Germinal center (tissue), 1 donor: ENCODE measurements around the gene LDLRAP1.
A peak's percentile ranks its signal among the peaks of the same experiment; 100 is the strongest.

Experiments
- DNase-seq: peaks from one replicate; pipeline ENCODE4 v3.0.0; 2012; ENCODE audit warnings: mixed read lengths, low spot score

The LDLRAP1 gene

DNA sequence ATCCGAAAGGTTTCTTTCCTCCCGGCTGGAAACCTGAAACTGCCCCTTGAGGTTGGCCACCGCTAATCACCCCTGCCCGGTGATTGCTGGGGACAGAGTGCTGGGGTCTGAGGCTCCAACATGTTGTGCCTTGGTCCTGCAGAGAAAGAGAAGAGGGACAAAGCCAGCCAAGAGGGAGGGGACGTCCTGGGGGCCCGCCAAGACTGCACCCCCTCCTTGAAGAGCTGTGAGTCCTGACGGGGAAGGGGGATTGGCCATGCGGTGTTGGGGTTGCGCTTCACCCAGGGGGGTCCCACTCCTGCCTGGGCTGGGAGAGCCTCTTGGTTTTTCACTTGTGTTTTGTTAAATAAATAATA, 19.5 kb downstream of the LDLRAP1 start:
- no peak for DNase-seq

DNA sequence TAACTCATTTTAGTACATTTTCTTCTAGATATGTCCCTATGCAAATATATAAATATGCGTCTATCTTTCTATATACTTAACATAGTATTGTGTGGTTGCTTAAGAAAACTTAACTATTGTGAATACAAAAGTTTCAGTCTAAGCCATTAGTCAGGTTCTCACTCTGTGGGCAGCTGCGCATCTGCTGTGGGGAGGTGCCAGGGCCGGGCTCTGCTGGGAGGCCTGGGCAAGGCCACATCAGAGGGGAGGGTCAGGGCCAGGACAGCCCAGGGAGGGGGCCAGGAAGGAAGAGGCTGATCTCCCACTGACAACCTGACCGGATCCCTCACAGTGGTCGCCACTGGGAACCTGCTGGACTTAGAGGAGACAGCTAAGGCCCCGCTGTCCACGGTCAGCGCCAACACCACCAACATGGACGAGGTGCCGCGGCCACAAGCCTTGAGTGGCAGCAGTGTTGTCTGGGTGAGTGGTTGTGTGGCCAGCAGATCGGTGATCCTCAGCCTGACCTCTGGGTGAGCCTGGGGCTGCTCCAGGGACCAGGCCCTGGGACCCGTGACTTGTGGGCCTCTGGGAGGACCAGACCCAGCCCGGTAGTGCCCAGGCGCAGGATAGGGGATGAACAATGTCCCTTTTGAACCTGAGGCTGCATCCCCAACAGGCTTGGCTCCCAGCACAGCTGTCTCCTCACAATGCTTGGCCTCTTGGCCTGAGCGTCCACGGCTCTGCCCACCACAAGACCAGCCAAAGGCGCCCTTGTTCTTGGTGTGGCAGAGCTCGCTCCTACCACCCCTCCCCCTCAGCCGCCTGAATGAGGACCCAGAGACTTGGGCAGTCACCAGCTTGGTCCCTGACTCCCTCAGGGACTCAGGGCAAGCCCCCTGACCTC, 20.2 kb downstream of the LDLRAP1 start:
- no peak for DNase-seq

DNA sequence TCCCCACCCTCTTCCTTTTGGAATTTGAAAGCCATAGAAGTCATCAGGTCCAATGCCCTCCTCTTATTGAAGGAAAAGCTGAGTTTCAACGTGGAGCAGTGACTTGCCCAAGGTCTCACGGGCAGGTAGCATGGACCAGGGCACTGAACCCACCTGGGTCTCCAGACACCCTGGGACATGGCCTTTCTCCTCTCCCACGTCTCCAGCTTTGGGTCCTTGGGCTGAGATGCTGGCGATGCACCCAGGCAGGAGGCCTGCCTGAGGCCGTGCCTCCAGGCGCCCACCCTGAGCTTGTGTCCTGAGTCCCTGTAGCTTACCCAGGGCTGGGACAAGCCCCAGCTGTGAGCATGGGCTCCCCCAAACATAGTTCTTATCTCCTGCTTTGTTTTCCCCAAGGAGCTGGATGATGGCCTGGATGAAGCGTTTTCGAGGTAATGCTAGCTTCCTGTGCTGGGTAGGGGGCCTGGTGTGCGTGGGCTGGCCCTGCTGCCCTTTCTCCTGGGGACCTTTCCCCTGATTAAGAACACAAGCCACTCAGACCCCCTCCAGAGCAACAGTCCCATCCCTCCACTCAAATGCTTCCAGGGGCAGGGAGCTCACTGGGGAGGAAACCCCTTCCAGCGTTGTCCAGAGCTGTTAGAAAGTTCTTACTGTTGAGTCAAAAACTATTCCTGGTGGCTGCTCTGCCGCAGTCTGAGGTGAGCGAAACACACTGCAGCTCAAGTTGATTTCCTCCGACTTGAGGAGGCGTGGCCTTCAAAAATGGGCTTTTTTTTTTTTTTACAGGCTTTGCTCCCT, 21.6 kb downstream of the LDLRAP1 start:
- DNase-seq: no peak

DNA sequence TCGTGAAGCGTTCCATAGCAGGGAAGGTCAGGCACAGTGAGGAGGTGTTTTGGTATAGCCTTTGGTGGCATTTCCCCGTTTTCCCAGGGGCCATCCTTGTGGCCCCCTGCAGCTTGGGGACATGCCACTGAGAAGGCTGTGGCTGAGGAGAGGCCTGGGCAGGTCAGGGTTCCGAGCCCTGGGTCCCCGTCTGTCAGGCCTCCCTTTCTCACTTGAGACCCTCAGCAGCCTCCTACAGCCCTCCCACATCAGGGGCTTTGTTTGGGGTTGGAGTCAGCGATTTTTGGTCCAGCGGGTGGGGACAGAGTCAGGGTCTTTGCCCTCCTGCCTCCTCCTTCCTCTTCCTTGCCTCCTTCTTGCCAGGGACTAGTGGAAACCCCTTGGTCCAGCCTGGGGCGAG, 22.2 kb downstream of the LDLRAP1 start:
- no peak for DNase-seq

DNA sequence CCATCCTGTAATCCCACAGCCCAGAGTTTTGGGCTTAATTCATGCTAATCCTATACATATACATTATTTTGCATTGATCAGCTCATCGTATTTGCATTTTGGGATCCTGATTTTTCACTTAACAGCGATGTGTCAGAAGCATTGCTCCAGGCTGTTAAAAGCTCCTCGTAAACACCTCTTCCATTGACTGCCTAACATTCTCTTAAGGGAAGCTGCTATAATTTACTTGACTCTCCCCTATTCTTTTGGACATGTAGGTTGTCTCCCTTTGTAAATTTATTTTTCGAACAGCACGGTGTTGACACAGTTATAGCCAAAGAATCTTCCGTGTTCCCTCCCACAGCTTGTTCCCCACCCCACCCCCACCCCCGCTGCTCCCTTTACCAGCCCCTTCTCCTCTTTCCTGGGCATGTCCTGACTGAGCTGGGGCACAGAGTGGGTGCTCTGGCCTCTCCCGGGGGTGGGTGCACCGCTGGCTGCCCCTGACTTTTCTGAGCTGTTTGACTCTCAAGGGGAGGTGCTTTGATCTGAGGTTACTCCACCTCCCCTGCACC, 22.8 kb downstream of the LDLRAP1 start:
- DNase-seq: no peak

DNA sequence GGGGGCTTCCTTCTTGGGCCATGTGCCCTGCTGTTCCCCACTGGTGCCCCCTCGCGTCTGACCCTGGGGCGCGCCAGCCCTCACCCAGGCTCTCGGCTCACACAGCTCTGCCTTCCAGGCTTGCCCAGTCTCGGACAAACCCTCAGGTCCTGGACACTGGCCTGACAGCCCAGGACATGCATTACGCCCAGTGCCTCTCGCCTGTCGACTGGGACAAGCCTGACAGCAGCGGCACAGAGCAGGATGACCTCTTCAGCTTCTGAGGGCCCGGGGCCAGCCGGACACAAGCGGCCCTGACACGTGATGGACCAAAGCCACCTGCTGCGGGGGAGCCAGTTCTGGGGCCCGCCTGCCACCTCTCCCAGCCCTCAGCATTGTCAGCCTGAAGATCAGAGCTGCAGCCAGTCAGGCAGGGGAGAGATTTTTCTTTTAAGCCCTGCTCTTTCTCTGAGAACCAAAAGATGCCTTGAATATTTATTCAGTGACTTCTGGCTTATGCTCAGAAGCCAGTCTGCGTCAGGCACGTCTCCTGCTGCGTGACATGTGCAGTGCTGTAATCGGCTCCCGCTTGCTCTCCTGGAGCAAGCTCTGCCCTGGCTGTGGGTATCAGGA, 23.4 kb downstream of the LDLRAP1 start:
- DNase-seq: no peak

DNA sequence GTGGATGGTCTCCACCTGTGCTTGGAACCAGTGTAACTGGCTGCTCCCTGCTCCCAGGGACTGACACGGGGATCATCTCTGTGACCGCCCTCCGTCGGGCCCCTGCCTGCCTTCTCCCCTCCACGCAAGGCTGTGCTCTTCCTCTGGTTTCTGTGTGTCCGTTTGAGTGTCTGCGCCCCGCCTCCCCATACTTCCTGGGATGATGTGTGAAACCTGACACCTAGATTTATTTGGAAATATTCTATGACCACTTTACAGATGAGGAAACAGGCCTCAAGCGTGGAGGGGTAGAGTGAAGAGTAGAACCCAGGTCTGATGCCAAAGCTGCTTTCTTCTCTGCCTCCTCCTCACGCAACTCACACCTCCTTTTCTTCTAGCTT, 24.3 kb downstream of the LDLRAP1 start:
- DNase-seq: no peak

DNA sequence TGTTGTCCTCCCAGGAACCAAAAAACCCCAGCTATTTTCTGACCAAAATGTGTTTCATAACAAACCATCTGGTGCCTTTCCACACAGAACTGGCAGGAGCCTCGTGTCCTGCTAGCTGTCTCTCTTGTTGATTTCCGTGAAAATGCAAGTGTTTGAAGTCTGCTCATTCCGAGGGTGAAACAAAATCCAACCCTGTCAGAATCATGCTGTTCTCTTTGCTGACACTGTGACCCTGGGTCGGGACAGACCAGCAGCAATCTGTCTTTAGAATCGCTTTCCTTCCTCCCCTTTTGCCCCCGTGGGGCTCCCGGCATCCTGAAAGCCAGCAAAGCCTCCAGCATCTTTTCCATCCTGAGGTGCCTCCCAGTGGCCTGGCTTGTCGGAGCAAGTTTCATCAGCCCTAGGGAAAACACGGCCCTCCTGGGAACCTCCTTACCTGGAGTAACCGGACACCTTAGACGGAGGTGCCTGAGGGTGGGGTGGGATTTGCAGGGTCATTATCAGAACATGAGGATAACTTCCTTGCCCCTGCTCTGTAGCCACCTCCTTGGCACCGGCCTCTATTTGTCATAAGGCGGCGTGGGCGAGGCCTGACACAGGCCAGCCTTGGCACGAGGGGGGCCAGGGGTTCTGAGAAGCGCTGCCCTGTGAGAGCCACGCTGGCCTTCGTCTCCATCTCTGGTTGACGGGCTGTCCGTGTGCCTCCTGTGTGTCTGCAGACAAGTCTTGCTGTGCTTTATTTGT, 24.9 kb downstream of the LDLRAP1 start:
- no peak for DNase-seq

DNA sequence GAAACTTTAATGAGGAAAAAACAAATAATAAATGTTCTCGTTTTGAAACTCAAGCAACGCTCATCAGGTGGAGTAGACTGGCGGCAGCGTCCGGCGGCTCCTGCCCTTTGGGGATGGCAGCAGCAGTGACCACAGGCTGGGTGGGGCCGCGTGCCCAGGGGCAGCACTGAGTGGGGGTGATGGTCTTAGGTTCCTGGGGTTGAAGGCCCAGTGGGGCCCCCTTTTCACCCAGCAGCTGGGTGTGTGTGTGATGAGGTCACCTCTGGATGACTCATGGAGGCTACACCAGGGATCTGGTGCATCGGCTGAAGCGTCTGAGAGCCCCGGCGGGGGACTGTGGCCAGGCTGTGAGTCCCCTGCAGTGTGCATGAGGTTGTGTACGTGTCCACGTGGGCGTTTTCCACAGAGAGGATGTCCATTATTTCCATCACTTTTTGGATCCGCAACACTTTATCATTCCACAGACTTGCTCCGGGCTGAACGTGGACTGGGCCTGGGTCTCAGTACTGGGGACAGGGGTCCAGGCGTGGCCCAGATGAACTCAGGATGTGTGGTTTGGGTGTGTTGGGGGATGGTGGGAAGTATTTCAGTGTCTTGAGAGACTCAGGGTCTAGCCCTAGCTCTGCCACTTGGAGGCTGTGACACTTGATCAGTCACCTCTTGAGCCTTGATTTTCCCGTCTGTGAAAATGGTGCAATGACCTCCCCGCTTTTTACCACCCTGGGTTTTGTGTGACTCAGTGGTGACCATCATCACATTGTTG, 25.6 kb downstream of the LDLRAP1 start:
- DNase-seq: no peak

DNA sequence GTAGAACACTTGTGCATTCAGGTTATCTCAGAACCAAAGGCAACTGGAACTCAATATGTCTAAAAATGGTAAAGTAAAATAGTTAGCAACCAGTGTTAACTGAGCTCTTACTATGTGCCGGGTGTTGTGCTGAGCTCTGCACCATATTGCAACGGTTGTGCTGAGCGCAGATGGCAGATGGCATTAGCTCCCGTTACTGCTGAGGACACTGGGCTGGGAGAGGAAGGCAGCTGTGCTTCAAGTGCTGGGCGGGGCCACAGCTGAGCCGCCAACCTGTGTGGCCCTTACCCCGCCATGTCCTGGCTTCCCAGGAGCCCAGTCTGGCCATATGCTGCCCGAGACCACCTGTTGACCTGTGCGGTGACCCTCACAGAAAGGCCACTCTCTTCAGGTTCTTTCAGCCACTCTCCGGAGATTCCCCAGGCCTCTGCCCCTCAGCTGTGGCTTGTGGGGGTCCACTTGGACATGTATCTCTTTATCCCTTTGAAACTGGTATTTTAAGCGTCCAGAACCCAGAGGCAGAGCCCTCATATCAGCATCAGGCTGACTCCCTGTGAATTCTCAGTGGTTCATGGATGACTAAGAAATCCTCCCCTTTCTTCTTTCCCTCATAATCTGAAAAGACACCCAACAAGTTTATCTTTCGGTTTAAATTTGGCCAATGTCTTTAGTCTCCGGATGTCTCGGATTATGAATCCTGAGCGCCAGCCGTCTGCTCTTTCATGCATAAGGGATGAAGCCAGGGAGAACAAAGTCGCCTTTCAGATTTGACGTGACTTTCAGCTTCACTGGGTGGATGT, 26.4 kb downstream of the LDLRAP1 start:
- no peak for DNase-seq

DNA sequence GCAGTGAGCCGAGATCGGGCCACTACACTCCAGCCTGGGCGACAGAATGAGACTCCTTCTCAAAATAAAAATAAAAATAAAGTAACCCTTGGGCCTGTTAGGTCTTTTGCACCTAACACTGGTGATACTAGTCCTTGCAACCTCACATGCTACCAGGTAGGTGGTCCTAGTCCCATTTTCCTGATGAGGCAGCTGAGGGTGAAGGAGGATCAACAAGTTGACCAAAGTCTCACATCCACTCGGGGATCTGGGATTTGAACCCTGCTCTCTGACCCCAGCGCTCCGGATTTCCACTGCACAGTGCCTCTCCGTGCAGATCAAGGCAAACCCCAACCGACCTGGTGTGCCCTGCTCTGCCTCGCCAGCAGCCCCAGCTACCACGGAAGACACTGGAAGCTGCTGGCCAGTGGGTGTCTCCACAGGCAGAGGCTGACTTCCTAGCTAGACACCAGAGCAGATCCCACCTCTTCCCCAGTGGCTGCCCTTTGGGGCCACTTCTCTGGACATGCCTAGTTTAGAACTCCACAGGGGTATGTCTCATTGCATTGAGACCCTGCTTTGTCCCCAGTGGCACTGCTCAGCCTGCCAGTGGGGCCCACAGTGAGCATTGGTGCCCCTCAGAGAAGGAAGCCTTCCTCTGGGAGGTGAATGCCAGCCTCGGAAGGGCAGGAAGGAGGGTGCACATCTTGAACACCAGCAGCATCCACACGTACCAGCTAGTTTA, 27.6 kb downstream of the LDLRAP1 start:
- DNase-seq: no peak

DNA sequence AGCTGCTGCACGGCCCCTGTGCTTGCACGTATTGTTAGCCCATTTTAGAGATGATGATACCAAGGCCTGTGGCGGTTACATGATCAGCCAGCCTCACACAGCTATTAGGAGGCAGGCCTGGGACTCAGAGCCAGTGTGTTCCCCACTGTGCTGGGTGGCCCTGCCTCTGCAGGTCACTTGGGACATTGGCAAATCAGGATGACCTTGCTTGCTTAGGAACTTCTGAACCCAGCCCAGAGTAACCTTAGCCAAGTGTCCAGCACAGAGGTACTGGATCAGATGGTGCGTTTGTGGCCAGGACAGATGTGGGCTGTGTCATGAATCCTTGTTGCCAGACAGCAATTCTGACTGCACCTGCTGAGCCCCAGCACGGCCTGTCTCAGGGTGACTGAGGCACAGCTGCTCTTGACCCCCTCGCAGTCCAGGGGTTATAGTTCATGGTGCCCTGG, 28.1 kb downstream of the LDLRAP1 start:
- DNase-seq: no peak

DNA sequence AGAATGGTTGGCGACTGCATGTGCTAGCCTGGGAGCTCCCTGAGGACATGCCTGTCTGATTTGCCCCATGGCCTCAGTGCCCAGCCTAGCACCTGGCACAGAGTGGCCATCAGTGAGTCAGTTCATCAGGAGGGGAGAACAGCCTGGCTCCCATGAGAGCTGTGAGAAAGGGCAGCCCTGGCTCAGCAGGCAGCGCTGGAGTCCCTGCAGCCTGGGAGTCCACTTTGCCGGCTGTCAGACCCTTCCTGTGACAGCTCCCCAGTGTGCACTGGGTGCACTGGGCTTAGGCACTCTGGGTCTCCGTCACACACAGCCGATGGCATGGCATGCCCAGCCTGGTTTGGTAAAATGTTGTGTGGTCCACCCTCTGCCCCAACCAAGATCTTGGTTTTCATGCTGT, 28.7 kb downstream of the LDLRAP1 start:
- no peak for DNase-seq

DNA sequence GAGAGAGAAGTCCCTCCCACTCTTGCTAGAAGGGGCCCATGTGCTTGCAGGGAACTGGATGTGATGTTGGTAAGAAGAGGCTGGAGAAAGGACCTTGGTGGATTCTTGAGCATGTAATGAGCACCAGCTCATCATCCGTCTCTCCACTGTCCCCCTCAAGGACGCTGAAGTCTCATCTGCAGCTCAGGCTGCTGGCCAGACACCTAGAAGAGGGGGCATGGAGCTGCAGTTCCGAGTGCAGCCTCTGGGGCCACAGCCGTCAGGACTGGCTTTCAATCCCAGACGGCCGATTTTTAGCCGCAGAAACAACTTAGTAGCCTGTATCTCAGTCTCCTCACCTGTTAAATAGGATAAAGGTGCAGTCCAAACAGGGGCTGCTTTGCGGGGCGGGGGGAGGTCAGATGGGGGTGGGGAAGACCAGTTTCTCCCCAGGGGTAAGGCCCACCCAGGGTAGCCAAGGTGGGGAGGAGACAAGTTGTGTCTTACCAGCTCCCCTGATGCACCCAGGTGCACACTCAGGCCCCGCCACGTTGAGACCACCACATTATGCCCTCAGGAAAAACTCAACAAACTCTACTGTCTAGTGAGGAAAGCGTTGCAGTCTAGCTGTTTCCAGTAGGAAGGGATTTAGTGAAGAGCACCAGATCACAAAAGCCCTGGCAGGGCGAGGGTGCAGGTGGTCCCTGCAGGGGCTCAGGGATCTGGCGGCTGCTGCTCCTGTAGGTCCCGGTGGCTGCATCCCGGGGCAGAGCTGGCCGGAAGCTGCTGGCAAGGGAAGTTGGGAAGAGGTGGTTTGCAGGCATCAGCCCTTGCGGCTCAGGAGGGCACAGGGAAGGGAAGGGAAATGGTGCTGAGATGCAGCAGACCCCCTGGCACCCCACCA, 29.5 kb downstream of the LDLRAP1 start:
- DNase-seq: peak; percentile 66

DNA sequence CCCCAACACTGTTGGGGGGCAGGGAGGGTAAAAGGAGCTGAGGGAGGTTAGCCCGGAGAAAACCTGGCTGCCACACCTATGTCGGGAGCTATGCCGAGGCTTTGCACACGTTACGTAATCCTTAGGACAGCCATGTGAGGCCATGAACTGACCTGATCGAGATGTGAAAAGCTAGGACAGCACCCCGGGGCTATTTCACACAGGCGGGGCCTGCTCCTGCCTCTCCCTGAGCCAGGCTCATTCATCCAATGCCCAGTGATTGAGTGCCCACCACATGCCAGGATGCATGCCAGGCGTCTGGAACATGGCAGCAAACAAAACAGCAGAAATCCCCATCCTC, 30.2 kb downstream of the LDLRAP1 start:
- no peak for DNase-seq

DNA sequence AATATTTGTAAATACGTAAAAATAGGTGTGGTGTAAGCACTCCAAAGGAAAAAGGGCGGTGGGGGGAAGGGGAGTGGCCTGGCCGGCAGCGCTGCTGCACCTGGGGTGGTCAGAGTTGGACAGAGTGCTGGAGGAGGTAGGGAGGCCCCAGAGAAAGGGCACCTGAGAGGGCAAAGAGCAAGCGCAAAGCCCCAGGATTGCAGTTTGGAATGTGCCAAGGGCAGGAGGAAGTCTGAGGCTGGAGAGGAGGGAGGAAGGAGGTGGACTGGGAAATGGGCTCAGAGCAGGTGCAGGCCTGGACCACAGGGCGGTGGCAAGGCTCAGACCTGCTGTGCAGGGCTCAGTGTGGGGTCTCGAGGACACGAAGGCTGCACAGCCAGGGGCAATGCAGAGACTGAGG, 30.6 kb downstream of the LDLRAP1 start:
- no peak for DNase-seq

DNA sequence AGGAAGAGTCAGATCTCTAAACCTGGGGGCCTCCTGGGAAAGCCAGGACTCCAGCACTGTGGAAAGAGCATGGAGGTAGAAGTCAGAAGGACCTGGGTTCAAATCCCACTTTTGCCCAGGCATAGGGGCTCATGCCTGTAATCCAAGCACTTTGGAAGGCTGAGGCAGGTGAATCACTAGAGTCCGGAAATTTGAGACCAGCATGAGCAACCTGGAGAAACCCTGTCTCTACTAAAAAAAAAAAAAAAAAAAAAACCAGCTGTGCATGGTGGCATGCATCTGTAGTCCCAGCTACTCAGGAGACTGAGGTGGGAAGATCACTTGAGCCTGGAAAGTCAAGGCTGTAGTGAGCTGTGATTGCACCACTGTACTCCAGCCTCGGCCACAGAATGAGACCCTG, 31.8 kb downstream of the LDLRAP1 start:
- no peak for DNase-seq

DNA sequence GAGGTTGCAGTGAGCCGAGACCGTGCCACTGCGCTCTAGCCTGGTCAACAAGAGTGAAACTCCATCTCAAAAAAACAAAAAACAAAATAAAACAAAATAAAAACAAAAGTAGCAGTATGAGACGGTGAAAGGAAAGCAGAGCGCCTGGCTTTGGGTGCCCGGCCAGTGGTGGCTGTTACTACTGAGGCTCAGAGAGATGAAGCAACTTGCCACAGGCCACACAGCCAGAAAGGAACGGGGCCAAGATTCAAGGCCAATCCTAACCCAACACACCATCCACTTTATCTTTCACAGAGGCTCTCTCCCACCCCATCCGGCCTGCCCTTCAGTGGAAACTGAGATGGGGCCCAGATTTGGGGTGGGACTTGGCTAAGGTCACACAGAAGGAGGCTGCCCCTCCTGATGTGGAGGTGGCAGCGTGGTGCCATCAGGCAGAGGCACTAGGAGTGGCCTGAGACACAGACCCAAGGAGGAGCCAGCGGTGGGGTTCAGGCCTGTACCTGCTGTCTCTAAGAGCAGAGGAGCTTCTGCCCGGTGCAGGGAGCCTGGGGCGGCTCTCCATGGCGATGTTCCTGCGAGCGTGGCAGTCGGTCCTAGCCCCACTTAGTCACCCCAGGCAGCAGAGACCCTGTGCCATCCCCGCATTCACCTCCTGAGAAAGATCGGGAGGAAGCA, 33.2 kb downstream of the LDLRAP1 start:
- DNase-seq: no peak
